ENCODE measurements around the gene DRD5. TPM values are rescaled to one million over a fixed set of nuclear protein-coding genes. Genes with fewer than 3 reads are reported as not detected.
"Not testable (repeated sequence)": the region's sequence is repeated elsewhere in the genome, so short reads cannot be mapped to it uniquely, and the experiment has no call there.

Gene DRD5
- total RNA-seq, 1 experiment from 2014 or later = not detected

GRCh38 chr4:9785891-9786290, 4.5 kb downstream of the DRD5 start:
- H3K27ac ChIP-seq; H3K4me3 ChIP-seq; H3K9me3 ChIP-seq (replicated peaks); DNase-seq (ENCODE audit: low read depth in 1 of 2, low spot score in 2 of 2); H3K27me3 ChIP-seq (replicated peaks); H3K4me1 ChIP-seq (replicated peaks); H3K36me3 ChIP-seq: not testable (repeated sequence)

- no peaks in the 10 kb centered on the region for H3K9me3 ChIP-seq (replicated peaks)
- H3K27ac ChIP-seq = no peak overlapping the region
- H3K27me3 ChIP-seq (replicated peaks) = no peaks in the 10 kb centered on the region
- no peaks in the 10 kb centered on the region for H3K4me1 ChIP-seq (replicated peaks)
- H3K36me3 ChIP-seq = no peaks in the 10 kb centered on the region
- no peak for DNase-seq (ENCODE audit: low read depth in 1 of 2, low spot score in 2 of 2)
- no peak overlapping the region for H3K4me3 ChIP-seq
These were observed 10.9 kb downstream of the DRD5 start for GRCh38 chr4:9792381-9792780.

DNA sequence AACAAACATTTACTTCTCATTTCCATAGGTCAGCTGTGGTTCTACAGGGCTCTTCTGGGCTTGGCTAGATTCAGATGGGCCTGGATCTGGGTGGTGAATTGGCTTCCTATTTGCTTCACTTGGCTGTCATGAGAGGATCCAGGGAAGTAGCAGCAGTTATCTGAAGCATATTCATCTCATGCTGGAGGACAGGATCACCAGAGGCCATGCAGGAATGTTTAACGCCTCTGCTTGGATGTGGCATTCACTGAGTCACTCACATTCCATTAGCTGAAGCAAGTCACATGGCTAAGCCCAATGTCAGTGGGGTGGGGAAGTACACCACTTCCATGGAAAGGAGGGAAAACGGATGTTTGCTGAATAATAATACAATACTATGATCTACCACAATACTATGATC, 15.2 kb downstream of the DRD5 start:
- not testable (repeated sequence) for H3K27me3 ChIP-seq (replicated peaks); H3K27ac ChIP-seq; H3K4me1 ChIP-seq (replicated peaks); H3K36me3 ChIP-seq; DNase-seq (ENCODE audit: low read depth in 1 of 2, low spot score in 2 of 2); H3K9me3 ChIP-seq (replicated peaks); H3K4me3 ChIP-seq

DNA sequence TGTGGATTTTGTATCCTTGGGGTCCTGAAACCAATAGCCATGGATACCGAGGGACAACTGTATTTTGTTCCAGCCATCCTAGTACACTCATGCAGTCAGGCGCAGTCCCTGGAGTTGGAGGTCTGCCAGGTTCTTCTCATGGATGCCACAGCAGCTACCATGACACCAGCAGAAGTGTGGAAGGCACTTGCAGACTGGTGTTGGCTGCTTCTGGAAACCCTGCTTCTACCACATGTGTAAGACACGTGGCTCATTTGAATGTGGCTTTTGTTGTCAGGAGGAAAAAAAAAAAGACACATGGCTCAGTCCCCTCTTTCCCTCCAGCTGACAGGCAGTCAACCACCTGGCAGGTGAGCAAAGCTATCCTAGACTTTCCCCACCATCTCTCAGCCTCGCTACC, 19.4 kb downstream of the DRD5 start:
- Histone ChIP-seq H3K27me3 (replicated peaks) (no peaks in the 10 kb centered on the region), H3K4me1 (replicated peaks) (no peaks in the 10 kb centered on the region), H3K36me3 (no peaks in the 10 kb centered on the region), H3K9me3 (replicated peaks) (no peaks in the 10 kb centered on the region), H3K4me3 (no peak overlapping the region), H3K27ac (no peak overlapping the region)
- no peak for DNase-seq (ENCODE audit: low read depth in 1 of 2, low spot score in 2 of 2)

- Histone ChIP-seq H3K27me3 (replicated peaks) (no peaks in the 10 kb centered on the region), H3K36me3 (no peaks in the 10 kb centered on the region), H3K4me3 (no peak overlapping the region), H3K9me3 (replicated peaks) (no peaks in the 10 kb centered on the region), H3K27ac (no peak overlapping the region), H3K4me1 (replicated peaks) (no peaks in the 10 kb centered on the region)
- no peak for DNase-seq (ENCODE audit: low read depth in 1 of 2, low spot score in 2 of 2)
These were observed 23.5 kb downstream of the DRD5 start for GRCh38 chr4:9804918-9805317.

DNA sequence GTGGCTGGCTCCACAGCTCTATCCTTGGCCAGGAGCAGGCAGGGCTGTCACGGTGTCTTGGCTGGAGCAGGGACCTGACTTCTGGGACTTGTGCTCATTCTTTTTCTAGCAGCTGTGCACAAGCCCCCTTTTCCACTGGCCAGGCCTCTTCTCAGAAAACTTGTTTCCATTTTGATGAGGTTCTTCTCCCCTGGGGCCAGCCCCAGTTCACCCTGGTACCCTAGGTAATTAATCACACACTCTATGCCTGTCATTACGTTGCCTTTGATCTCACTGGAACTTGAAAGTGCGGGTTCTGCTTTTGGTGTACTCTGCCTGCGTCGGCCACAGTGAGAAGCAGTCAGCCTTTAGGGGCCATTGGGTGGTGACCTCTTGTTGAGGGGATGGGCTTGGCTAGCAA, 26.6 kb downstream of the DRD5 start:
- no peak overlapping the region for H3K4me3 ChIP-seq
- no peaks in the 10 kb centered on the region for H3K36me3 ChIP-seq
- no peaks in the 10 kb centered on the region for H3K27me3 ChIP-seq (replicated peaks)
- H3K4me1 ChIP-seq (replicated peaks) = no peaks in the 10 kb centered on the region
- no peak for DNase-seq (ENCODE audit: low read depth in 1 of 2, low spot score in 2 of 2)
- no peaks in the 10 kb centered on the region for H3K9me3 ChIP-seq (replicated peaks)
- H3K27ac ChIP-seq = no peak overlapping the region

- no peaks in the 10 kb centered on the region for H3K9me3 ChIP-seq (replicated peaks)
- H3K4me1 ChIP-seq (replicated peaks) = no peaks in the 10 kb centered on the region
- H3K27ac ChIP-seq = no peak overlapping the region
- H3K27me3 ChIP-seq (replicated peaks) = no peaks in the 10 kb centered on the region
- H3K36me3 ChIP-seq = no peaks in the 10 kb centered on the region
- no peak overlapping the region for H3K4me3 ChIP-seq
- DNase-seq (ENCODE audit: low read depth in 1 of 2, low spot score in 2 of 2) = no peak
These were observed 30.4 kb downstream of the DRD5 start for GRCh38 chr4:9811806-9812205.

DNA sequence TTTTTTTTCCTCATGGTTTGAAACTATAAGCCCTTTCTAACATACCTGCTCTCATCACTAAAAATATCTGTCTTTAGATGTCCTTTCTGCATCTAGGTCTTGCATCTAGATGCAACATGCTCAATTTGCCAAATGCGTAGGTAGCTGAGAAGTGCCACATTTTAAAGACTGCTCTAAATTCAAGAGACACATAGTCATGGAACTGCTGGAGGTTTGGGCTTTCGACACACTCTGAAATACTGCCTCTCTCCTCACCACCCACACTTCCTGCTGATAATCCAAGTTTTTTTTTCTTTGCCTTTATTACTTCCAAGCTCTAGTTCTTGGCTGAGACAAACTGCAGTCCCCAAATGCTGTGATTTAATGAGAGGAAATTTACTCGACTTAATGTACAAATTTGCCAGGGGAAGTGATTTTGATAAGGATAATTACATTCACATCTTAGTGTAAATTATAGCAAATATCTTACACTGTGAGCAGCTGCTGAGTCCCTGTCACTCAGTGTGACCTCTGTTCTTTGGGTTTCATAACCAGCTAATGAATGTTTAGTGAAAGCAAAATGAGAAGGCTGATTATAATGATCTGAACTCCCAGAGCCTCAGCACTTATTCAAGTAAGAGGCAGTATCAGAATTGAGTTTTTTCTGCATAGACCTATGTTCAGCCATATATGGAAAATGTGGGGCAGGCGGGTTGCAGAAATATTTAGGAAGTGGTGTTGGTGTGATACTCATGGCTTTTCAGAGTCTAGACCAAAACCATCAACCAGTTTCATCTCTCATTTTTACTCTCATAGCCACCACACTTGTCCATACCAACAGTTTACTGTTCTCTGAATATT, 31.3 kb downstream of the DRD5 start:
- H3K4me3 ChIP-seq = no peak overlapping the region
- no peaks in the 10 kb centered on the region for H3K36me3 ChIP-seq
- H3K4me1 ChIP-seq (replicated peaks) = no peaks in the 10 kb centered on the region
- H3K27ac ChIP-seq = no peak overlapping the region
- H3K9me3 ChIP-seq (replicated peaks) = no peaks in the 10 kb centered on the region
- no peak for DNase-seq (ENCODE audit: low read depth in 1 of 2, low spot score in 2 of 2)
- no peaks in the 10 kb centered on the region for H3K27me3 ChIP-seq (replicated peaks)

DNA sequence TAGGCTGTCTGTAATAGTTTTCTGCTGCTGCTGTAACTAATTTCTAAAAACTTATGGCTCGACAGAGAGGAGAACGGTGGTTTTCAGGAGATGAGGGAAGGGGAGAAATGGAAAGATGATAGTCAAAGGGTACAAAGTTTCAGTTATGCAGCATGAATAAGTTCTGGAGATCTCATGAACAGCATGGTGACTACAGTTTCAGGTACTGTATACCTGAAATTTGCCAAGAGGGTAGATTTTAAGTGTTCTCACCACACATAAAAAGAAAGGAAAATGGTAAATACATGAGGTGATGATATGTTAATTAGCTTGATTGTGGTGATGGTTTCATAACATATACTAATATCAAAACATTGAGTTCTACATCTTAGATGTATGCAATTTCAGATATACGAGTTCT, 34.9 kb downstream of the DRD5 start:
- Histone ChIP-seq H3K27ac (no peak overlapping the region), H3K4me1 (replicated peaks) (no peaks in the 10 kb centered on the region), H3K9me3 (replicated peaks) (no peaks in the 10 kb centered on the region), H3K27me3 (replicated peaks) (no peaks in the 10 kb centered on the region), H3K4me3 (no peak overlapping the region), H3K36me3 (no peaks in the 10 kb centered on the region)
- DNase-seq (ENCODE audit: low read depth in 1 of 2, low spot score in 2 of 2) = no peak

GRCh38 chr4:9820343-9820742, 38.9 kb downstream of the DRD5 start:
- H3K27ac ChIP-seq = no peak overlapping the region
- no peaks in the 10 kb centered on the region for H3K27me3 ChIP-seq (replicated peaks)
- H3K36me3 ChIP-seq = no peaks in the 10 kb centered on the region
- H3K9me3 ChIP-seq (replicated peaks) = no peaks in the 10 kb centered on the region
- no peaks in the 10 kb centered on the region for H3K4me1 ChIP-seq (replicated peaks)
- no peak for DNase-seq (ENCODE audit: low read depth in 1 of 2, low spot score in 2 of 2)
- H3K4me3 ChIP-seq = no peak overlapping the region

DNA sequence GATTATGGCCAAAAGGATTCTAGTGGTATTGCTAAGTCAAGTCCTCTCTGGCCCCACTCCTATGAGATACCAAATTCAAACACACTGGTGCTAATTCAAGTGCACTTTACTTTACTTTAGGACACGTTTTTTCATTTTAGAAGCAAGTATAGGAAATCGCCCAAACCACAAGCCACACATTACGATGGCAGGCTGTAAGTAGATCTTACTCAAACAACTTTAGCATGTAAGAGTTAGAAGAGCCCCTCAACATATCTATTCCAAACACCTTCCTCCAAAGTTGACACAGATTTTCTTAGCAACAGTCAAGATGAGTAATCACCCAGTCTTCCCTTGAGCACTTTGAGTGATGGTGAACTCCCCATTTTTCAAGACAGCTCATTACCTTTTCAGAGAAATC, 43.6 kb downstream of the DRD5 start:
- no peak for DNase-seq (ENCODE audit: low read depth in 1 of 2, low spot score in 2 of 2)
- H3K36me3 ChIP-seq = no peaks in the 10 kb centered on the region
- no peak overlapping the region for H3K4me3 ChIP-seq
- no peaks in the 10 kb centered on the region for H3K27me3 ChIP-seq (replicated peaks)
- H3K9me3 ChIP-seq (replicated peaks) = no peaks in the 10 kb centered on the region
- H3K4me1 ChIP-seq (replicated peaks) = no peaks in the 10 kb centered on the region
- H3K27ac ChIP-seq = no peak overlapping the region

- H3K27me3 ChIP-seq (replicated peaks) = no peaks in the 10 kb centered on the region
- no peaks in the 10 kb centered on the region for H3K36me3 ChIP-seq
- H3K4me3 ChIP-seq = no peak overlapping the region
- H3K4me1 ChIP-seq (replicated peaks) = no peaks in the 10 kb centered on the region
- DNase-seq (ENCODE audit: low read depth in 1 of 2, low spot score in 2 of 2) = no peak
- no peak overlapping the region for H3K27ac ChIP-seq
- no peaks in the 10 kb centered on the region for H3K9me3 ChIP-seq (replicated peaks)
These were observed 45.1 kb downstream of the DRD5 start for GRCh38 chr4:9826551-9826950.

DNA sequence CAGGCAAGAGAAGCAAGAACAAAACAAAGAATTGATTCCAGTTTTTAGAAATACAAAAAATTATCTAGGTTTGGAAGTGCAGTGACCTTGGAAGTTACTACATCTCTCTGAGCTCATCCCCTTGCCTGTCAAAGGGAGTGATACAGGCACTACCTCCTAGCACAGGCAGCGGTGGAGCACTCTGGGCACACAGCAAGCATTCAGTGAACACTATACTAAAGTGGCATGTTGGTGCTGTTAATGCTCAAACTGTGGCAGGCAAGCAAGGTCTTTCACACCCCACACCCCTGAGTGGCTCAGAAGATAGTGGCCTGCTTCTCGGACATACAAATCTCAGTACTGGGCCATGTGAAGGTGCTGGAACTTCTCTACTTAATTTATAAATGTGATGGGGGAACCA, 51.2 kb downstream of the DRD5 start:
- H3K4me3 ChIP-seq = no peak overlapping the region
- no peaks in the 10 kb centered on the region for H3K9me3 ChIP-seq (replicated peaks)
- H3K27me3 ChIP-seq (replicated peaks) = no peaks in the 10 kb centered on the region
- H3K36me3 ChIP-seq = no peaks in the 10 kb centered on the region
- DNase-seq (ENCODE audit: low read depth in 1 of 2, low spot score in 2 of 2) = no peak
- H3K27ac ChIP-seq = no peak overlapping the region
- no peaks in the 10 kb centered on the region for H3K4me1 ChIP-seq (replicated peaks)

GRCh38 chr4:9833421-9833820, 52.0 kb downstream of the DRD5 start:
- no peaks in the 10 kb centered on the region for H3K27me3 ChIP-seq (replicated peaks)
- no peaks in the 10 kb centered on the region for H3K4me1 ChIP-seq (replicated peaks)
- H3K9me3 ChIP-seq (replicated peaks) = no peaks in the 10 kb centered on the region
- H3K36me3 ChIP-seq = no peaks in the 10 kb centered on the region
- no peak for DNase-seq (ENCODE audit: low read depth in 1 of 2, low spot score in 2 of 2)
- no peak overlapping the region for H3K4me3 ChIP-seq
- H3K27ac ChIP-seq = no peak overlapping the region
